Gastrocnemius medialis (tissue), 4 donors: Measurements from ENCODE around the gene SLFN13.
"Not testable (repeated sequence)": the region's sequence is repeated elsewhere in the genome, so short reads cannot be mapped to it uniquely, and the experiment has no call there.

ENCODE experiments used
- CTCF ChIP-seq, 5 experiments: fragments of 450-650 bp in 3 of 5; fragments of 200-600 bp in 2 of 5; sonication (generic) in 2 of 5; IDR thresholded peaks in 4 of 5; conservative IDR thresholded peaks in 1 of 5; 1 replicate in 4 of 5; 2 replicates in 1 of 5; pipeline ENCODE4 v1.5.1; 2016 to 2019; ENCODE audit warnings: antibody characterized with exemption in 5 of 5, mild to moderate bottlenecking in 3 of 5, moderate library complexity in 3 of 5
- POLR2A ChIP-seq, 2 donors: fragments of 450-650 bp; IDR thresholded peaks; one replicate each; pipeline ENCODE4 v1.6.1; 2017; ENCODE audit warnings: antibody characterized with exemption in 2 of 2, mild to moderate bottlenecking in 2 of 2, moderate library complexity in 2 of 2

GRCh38 chr17:35414707-35415106 is 33.9 kb downstream of the SLFN13 start:
- not testable (repeated sequence) for TF ChIP-seq CTCF (IDR thresholded peaks at IDR 0.05 in 4 of 5, conservative IDR thresholded peaks at IDR 0.05 in 1 of 5); POLR2A (IDR thresholded peaks at IDR 0.05)
